Measurements from ENCODE around the gene FGFR3.

The FGFR3 gene

DNA sequence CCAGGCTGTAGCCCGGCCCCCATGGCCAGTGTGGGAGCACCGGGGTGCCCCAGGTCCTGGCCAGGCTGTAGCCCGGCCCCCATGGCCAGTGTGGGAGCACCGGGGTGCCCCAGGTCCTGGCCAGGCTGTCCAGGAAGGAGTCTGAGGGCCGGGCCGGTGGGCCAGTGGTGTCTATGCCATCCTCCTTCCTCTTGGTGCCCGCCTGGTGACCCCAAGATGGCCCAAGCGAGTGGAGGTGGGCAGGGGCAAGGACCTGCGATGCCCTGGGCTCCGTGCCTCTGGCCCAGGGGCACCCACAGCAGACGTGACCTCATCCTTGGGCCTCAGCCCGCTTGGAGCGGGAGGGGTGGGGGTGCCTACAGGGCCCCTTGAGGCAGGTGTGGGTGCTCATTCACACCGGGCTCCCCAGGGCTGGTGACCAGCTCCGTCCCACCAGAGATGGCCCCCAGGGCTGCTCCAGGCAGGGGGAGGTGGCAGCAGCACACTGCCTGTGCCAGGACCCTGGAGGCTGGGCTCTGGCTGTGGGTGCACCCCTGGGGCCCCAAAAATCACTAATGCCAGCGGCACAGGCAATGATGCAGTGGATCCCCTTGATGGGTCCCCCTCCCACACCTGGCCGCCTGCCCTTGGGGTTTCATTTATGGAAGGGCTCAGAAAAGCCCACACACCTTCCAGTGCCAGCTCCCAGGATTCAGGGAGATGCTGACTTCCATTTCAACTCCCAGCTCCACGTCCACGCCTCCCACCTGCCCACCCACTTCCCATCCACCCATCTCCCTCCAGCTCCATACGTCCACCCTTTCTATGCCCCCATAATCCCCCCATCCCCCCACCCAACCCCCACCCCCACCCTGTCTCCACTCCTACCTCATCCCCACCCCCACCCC, 36.0 kb upstream of the FGFR3 start:
- no peak for DNase-seq (ENCODE audit: low read depth)

DNA sequence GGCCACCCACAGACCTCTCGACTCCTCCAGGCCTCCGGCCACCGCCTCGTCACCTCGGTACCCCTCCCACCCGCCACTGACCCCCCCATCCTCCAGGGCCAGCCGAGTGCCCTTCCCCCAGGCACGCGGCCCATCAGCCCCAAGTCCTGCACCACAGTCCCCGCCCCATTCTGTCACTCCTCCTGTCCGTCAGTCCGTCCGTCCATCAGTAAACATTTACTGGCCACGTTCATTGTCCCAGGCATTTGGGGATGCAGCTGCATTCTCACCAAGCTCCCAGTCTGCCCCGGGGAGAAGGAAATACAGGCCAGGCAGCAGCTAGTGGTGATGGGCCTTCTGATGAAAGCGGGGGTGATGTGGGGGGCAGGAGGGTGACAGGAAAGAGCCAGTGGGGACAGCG, 35.3 kb upstream of the FGFR3 start:
- no peak for DNase-seq (ENCODE audit: low read depth)

DNA sequence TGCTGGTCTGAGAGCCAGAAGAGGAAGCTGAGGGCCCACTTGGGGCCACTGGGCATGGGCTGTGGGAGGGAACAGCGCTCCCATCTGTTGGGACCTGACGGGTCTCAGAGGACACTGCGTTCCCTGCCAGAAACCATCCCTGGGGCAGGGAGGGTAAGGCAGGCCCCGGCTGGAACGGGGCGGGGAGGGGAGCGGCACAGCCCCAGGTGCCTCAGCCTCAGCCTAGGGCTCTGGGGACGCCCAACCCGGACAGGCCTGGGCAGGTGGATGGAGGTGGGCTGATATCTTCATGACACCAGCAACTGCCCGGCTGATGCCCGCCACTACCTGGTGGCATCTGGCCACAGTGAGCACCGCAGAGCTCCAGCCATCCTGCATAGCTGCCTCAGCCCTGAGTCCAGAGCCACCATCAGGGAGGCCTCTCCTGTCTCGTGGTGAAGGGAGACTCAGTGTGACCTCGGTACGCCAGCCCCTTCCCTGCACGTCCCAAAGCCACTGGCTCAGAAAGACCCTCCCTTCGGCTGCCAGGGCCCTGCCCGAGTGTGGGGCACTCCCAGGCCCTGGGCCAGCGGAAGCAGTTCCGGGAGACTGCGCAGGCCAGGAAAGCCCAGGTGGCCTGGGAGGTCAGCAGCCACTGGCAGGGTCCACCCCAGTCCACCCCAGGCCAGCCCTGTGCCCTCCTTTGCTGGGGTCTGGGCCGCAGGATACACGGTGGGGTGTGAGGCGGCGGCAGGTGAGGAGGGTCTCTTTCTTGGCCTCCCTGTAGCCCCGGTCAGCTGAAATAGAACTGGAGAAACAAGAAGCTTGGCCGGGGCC, 34.6 kb upstream of the FGFR3 start:
- no peak for DNase-seq (ENCODE audit: low read depth)

DNA sequence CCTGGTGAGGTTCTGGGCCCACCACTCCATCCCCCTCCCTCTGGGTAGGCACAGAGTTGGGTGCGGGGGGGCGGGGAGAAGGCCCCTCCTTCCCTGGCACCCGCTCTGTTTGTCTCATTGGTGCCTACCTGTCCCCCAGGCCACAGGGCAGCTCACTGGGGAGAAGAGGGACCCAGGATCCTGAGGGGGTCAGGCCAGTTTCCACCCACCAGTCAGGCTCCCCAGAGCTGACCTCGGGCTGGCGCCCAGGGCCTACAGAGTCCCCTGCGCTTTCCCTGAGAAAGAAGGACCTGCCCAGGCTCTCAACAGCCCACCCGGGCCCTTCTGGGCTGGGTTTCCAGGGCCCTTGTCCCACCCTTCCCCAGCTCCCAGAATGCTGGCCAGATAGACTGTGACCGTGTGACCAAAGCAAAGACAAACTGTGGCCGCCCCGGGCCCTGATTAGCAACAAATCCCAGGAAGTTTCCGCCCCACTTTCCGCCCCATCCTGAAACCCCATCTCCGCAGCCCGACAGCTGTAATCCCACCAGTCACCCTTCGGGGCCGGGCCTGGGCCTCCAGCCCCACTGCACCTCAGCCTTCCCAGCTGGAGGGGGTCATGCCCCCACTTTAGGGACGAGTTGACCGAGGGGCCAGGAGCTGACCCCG, 33.8 kb upstream of the FGFR3 start:
- DNase-seq (ENCODE audit: low read depth): no peak

DNA sequence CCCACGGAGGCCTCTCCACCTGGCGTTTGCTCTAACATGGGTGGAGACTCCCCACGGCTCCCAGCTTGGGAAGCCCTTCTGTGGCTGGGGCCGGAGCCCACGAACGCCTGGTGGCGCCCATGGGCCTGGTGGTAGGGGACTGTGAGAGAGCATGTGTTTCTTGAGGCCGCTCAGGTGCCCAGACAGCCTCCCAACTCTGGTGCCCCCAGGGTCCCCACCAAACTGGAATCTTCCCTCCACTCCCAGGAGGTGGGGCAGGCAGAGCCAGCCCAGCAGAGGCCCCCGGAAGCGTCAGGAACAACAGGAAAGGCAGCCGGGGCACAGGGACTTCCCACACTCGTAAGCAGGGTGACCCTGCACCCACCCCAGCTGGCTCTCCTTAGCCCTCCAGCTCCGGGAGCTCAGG, 33.3 kb upstream of the FGFR3 start:
- no peak for DNase-seq (ENCODE audit: low read depth)

DNA sequence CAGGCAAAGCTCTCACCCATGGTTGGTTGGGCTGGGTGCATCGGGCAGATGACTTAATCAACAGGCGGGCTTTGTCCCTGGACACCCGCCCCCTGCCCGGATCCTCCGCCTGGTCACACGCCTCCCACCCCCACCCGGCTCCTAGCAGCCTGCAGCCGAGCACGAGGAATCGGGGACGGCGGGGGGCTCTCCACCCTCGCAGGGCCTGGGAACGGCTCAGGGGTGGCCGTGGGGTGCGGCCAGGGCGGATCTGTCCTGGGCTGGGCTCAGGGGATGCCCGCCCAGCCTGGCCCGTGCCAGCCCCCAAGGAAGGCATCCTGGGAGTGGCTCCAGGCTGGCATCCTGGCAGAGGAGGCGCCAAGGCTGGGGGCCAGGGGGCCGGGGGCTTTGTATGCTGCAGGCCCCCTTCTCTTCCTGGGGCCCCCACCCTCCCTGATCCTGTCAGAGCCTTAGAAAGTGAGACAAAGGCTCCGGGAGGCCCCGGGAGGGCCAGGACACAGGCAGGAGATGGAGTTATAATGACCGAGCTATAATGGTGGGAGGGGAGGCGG, 32.5 kb upstream of the FGFR3 start:
- DNase-seq (ENCODE audit: low read depth): no peak

DNA sequence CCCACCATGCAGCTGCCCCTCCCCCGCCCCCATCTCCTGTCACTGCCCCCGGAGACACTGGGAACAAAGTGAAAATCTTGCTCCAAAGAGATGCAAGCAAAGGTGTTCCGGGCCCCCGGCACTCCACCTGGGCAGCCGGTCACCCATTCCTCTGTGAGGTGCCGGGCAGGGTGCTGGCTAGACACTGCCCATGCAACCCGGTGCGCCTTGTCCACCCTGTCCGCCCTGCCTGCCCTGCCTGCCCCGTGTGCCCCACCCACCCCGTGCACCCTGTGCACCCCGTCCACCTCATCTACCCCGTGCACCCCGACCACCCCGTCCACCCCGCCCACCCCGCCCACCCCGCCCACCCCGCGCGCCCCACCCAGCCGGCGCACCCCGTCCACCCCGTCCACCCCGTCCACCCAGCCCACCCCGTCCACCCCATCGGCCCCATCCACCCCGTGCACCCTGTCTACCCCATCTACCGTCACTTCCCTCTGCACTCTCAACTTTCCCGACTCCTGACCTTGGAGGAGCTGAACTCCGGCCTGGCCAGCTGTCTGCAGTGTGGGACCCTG, 31.9 kb upstream of the FGFR3 start:
- no peak for DNase-seq (ENCODE audit: low read depth)

DNA sequence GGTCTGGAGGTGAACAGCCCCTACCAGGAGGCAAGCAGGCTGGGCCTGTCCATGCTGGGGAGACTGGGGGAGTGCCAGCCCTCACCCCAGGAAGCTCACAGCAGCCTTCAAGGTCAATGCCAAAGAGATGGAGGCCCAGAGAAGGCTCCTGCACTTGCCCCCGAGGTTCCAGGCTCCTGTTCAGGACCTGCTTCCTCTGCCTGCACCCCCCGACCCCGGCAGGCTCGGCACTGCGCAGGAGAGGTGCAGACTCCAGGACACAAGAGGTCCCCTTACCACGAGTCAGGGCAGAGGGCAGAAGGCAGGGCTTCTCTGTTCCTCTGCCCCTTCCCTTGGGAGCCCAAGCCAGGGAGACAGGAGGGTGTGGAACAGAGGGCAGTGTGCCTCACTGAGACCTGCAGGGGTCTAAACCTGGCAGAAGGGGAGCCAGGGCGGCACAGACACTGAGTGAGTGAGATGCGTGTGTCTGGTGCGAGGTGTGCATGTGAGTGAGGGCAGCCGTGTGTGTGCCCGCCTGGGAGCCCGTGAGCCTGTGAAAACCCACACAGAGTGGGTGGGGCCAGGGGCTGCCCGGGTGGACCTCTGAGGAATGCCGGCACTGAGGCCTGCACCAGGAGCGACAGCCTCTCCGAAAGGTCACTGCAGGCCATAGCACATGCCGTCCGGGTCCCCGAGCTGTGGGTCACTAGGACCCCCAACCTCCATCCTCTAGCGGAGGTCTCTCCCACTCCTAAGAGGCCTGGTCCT, 30.7 kb upstream of the FGFR3 start:
- DNase-seq (ENCODE audit: low read depth): no peak

DNA sequence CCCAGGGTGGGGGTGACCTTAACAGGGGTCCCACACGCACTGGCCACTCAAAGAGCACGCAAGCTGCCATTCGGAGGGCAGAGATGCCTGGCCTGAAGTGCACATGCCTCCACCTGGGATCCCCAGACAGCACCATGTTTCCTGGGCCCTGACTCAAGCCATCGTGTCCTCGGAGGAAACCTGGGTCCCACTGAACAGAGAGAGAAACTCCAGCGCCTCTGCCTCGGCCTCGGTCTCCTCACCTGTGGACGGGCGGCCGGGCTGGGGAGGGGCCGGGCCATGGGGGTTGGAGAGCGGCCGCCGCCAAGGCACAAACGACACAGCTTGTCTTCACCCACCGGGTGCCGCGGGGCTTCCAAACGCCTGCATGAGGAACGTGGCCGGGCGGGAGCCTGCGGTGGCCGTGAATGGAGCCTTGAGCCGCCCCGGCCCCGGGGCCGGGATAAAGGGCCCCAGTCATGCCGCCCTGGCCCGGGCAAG, 30.0 kb upstream of the FGFR3 start:
- no peak for DNase-seq (ENCODE audit: low read depth)

DNA sequence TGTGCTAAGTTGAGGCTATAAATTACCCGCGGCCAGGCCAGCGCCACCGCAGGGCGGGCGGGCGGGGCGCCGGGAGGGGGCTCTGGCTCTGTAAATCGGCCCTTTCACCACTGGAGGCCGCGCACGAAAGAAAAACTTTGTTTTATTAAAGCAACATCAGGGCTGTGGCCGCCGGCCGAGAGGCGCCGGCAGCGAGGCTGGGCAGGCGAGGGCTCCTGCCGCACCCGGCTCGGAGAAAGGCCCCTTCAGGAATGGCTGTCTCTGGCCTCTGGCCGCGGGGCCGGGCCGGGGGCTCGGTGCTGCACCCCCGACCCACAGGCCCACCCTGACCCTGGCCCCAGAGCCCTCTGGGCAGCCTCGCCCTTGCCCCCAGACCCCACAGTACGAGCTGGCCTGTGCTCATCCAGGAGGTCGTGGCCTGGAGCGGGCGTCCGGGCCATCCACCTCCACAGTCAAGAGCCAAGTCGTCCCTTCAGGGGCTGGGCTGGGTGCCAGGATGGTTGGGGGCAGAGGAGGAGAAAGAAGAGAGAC, 29.5 kb upstream of the FGFR3 start:
- DNase-seq (ENCODE audit: low read depth): no peak

DNA sequence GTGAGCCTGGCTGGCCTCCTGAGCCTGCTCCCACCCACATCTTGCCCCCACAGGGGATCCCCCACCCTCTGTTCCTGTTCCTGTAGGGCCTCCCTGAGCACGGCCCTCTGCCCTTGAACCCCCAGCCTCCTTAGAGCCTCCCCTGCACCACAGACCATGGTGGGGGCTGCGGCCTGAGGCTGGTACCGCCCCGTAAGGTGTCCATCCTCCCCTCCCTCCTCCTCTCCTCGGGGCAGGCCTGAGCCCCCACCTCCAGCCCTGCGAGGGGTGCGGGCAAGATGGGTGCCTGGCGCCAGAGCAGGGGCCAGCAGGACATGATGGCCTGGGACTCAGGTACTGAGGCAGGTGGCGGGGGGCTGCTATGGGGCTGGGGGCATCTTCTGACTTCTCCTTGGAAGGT, 28.4 kb upstream of the FGFR3 start:
- DNase-seq (ENCODE audit: low read depth): no peak

DNA sequence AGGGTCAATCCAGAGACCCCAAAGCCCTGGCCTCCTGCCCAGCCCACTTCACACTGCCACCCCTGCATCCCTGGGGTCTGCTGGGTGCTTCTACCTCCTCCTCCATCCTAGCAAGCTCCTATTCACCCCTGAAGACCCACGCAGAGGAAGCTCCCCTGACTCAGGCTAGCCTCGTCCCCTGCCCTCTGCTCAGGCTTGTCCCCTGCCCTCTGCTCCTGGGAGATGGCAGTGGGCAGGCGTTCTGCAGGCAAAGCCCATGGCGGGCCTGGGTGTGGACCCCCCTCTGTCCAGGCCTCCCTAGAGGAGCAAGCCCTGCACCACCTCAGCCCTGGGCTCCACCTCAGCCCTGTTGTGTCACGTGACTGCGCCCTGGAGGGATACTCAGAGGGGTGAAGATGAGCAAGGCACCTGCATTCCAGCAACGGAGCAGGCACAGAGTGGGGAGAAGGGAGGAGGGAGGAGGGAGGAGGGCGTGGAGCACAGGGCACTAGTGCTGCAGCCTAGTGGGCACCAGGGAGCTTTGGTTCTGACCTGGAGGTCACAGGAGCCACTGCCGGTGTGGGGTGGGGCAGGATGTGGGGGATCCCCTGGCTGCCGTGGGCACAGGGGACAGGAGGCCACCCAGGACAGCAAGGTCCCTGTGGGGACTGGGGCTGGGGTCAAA, 27.6 kb upstream of the FGFR3 start:
- DNase-seq (ENCODE audit: low read depth): no peak

DNA sequence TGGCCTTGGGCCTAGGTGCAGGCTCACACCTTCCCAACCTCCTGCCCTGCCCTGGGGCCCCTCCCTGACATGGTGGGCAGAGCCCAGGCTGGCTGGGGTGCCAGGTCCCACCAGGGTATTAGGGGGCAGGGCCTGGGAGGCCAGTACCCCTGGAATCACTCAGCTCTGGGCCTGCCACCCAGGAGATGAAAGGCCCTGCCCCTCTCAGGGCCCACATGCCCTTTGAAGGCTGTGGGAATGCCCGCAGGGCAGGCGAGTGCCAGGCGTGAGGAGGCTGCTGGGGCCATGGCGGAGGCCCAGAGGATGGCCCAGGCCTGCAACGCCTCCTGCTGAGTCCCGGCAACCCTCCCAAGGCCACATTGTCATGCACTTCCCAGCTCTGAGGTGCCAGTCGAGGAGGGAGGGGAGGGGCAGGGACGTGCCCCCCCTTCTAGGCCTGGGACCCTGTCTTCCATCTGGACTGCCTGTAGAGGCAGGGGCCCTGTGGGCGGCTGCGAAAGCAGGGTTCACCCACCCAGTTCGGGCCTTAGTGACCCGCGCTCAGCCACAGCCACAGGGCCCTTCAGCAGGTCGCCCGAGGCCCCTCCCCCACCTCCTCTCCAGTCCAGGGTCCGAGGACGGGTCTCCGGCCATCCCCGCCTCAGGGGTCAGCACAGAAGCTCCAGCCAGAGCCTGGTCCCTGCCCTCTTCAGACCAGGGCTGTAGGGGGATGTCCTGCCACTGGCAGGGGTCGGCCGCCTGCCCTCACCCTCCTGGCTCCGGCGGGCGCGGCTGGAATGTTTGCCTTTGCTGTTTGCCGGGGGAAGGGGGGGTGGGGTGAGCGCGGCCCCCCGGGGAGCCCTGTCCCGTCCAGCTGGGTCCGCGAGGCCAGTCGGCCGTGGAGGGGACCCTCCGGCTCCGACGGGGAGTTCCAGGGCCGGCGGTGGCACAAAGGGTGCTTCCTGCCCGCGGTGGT, 26.7 kb upstream of the FGFR3 start:
- no peak for DNase-seq (ENCODE audit: low read depth)

DNA sequence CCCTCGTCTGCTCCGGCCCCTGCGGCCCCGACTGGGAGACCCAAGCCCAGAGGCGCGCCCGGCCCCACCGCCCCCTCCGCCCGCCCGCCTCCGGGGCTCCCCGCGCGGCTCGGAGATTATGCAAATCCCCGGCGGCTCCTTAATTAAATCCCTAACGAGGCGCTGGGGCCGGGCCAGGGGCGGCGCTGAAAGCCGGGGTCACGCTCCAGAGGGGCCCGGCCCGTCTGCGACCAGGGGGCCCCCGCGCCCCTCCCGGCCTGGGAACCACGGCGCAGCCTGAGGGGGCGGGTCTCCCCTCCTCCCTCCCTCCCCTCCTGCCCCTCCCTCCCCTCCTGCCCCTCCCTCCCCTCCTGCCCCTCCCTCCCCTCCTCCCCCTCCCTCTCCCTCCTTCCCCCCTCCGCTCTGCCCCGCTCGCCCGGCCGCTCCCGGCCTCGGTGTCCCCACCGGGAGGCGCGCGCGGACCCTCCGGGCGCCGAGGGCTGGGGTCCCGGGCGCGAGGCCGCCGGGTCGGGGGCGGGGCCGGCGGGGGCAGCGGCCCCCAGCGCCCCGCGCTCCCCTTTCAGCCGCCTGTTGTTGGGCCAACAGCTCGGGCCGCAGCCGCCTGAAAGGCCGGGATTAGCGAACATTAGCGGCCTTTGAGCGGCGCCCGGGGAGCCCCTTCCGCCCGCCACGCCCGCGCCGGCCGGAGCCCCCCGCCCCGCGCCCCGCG, 25.9 kb upstream of the FGFR3 start:
- no peak for DNase-seq (ENCODE audit: low read depth)

DNA sequence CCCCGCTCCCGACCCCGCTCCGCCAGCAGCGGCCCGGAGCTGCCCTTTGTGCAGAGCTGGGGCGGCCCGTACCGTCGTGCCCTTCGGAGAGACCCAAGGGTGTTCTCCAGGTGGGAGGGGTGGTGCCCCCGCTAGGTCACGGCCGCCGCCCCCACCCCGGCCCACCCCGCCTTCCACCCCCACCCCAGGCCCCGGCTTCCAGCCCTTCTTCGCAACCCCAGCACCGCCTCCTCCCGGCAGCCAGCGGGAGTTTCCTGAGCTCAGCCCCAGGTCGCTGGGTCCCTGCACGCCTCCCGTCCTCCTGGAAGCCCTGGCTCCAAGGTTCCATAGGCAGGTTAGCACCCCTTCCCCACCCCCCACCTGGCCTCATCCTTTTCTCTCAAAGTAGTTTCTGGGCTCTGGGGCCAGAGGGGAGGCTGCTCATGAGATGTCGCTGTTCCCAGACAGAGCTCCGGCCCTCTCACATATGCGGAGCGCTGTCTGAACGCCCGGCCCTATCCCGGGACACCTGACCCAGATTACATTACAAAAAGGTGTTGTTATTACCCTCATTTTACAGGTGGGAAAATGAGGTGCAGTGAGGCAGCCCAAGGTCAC, 25.2 kb upstream of the FGFR3 start:
- DNase-seq (ENCODE audit: low read depth): no peak

DNA sequence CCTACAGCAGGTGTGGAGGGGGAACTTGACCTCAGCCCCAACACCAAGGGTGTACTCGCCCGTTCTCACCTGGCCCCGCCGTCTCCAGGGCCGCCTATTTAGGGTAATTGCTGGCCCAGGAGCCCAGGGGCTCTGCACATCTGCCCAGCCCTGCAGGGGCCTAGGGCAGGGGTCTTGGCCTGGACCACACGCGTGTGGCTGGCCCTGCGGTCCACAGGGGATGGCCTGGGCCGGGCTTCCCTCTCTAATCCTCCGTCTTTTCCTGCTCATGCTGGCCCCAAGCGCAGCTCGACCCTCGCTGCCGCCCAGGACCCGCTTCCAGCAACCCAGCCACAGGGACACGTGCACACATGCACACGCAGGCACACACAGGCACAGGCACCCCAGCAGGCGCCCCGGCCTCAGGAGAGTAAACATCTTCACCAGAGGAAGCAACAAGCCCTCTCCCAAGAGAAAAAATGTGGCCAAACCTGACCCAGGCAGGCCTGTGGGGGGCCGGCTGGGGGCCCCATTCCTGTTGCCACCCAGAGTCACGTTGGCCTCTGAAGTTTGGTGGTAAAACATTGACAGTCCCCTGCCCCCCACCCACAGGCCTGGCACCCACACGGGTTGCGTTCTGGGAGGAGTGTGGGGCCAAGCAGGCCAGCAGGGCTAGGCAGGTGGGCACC, 24.6 kb upstream of the FGFR3 start:
- DNase-seq (ENCODE audit: low read depth): no peak

DNA sequence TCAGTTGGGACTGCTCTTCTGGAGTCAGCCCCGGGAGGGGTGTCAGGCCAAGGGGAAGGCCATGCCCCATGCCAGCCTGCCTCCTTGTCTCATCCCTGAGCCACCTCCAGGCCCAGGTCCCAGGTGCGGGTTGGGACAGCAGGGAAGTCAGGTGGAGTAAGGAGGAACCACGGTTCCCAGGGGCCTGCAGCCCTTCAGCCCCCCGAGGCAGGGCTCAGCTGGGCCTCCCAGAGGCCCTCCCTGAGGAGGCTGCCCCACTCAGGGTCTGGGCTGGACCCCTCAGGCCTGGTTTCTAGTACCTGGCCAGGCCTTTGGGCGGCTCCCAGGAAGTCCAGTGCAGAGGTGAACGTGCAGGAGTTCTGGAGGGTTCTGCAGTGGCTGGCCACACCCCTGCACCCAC, 23.4 kb upstream of the FGFR3 start:
- DNase-seq (ENCODE audit: low read depth): no peak

DNA sequence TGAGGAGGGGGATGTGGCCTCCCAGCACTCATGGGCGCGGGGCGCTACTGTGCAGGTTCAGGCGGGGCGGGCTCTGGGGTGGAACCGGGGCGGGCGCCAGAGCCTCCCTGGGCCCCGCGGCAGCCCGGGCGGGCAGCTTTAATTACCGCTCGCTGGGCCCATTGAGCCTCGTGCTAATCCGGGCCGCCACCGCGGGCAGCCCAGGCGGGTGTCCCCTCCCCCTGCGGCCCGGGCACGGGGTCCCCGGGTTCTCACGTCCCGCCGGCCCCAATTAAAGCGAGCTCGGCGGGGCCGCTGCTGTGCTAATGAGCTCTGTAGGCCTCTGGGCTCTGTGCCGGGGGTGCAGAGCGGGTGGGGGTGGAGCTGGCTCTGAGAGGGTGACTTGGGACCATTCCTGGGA, 22.8 kb upstream of the FGFR3 start:
- no peak for DNase-seq (ENCODE audit: low read depth)

Measured in stimulated activated CD8-positive, alpha-beta memory T cell treated with anti-CD3 and anti-CD28 coated beads, Interleukin-7, amount 100 ng/mL, for 24 hours (primary cell).